ENCODE data around the gene NDUFAF5.

Gene NDUFAF5

DNA sequence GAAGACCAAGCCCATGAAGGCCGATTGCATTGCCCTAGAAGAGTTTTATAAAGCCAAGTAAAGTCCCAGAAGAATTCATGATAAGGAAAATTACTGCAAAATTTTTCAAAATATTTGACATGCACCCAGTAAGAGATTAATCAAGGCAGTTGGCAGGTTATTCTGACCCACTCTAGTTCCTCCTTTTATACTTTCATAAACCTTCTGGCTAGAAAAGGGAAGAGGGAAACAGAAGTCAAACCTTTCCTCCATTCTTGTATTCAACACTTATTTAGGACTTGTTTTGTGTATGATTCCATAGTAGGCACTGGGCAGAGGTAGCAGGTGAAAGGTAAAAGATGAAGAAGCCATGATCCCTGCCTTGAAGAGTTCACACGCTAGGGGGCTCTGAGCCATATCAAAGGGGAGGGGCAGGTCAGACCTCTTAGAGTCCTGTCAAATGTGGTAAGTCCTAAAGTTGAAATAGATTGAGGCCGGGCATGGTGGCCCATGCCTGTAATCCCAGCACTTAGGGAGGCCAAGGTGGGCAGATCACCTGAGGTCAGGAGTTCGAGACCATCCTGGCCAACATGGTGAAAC lies 85.4 kb downstream of the NDUFAF5 start:
- Histone ChIP-seq H3K9me2 (replicated peaks; ENCODE audit: insufficient read depth, low read length) (no peaks in the 10 kb centered on the region), H3K9me3 (ENCODE audit: insufficient read depth, low read length) (no peaks in the 10 kb centered on the region), H3K27ac (ENCODE audit: low read depth, low read length) (no peak overlapping the region), H3F3A (ENCODE audit: insufficient read depth) (no peaks in the 10 kb centered on the region), H3K27me3 (ENCODE audit: low read length) (no peaks in the 10 kb centered on the region), H2AFZ (ENCODE audit: low read depth, low read length, severe bottlenecking) (no peak overlapping the region), H3K79me2 (ENCODE audit: insufficient read depth, low read length) (no peaks in the 10 kb centered on the region), H4K20me1 (ENCODE audit: low read depth, low read length) (no peaks in the 10 kb centered on the region), H3K9ac (ENCODE audit: low read length) (no peak overlapping the region), H3K4me3 (ENCODE audit: insufficient read depth, low read length, poor library complexity, severe bottlenecking) (no peak overlapping the region), H3K4me2 (ENCODE audit: low read depth, low read length, poor library complexity, severe bottlenecking) (no peak overlapping the region), H3K36me3 (ENCODE audit: low read length) (no peaks in the 10 kb centered on the region)
- no peak for TF ChIP-seq EZH2phosphoT487 (conservative IDR thresholded peaks at IDR 0.05; ENCODE audit: low read length)
- TF ChIP-seq, protein P1, sequence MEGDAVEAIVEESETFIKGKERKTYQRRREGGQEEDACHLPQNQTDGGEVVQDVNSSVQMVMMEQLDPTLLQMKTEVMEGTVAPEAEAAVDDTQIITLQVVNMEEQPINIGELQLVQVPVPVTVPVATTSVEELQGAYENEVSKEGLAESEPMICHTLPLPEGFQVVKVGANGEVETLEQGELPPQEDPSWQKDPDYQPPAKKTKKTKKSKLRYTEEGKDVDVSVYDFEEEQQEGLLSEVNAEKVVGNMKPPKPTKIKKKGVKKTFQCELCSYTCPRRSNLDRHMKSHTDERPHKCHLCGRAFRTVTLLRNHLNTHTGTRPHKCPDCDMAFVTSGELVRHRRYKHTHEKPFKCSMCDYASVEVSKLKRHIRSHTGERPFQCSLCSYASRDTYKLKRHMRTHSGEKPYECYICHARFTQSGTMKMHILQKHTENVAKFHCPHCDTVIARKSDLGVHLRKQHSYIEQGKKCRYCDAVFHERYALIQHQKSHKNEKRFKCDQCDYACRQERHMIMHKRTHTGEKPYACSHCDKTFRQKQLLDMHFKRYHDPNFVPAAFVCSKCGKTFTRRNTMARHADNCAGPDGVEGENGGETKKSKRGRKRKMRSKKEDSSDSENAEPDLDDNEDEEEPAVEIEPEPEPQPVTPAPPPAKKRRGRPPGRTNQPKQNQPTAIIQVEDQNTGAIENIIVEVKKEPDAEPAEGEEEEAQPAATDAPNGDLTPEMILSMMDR (IDR thresholded peaks at IDR 0.05; ENCODE audit: insufficient read depth, low read length, poor library complexity, severe bottlenecking) = no peak

Measured in SU-DHL-6 (cell line).